HG03520 (cell line): ENCODE results near the gene METTL9.
"Not testable (repeated sequence)": the region's sequence is repeated elsewhere in the genome, so short reads cannot be mapped to it uniquely, and the experiment has no call there.

ENCODE experiments used
- ATAC-seq: cut with Tn5 transposase; IDR thresholded peaks from one replicate; pipeline ENCODE4 v1.9.1; 2021; ENCODE audit warnings: mild to moderate bottlenecking, moderate library complexity; ENCODE audit not compliant: unreplicated experiment

The METTL9 gene

GRCh38 chr16:21634216-21634615 lies 34.8 kb downstream of the METTL9 start:
- no peak for ATAC-seq

- ATAC-seq: not testable (repeated sequence)
These were observed 36.3 kb downstream of the METTL9 start for GRCh38 chr16:21635694-21636093.

DNA sequence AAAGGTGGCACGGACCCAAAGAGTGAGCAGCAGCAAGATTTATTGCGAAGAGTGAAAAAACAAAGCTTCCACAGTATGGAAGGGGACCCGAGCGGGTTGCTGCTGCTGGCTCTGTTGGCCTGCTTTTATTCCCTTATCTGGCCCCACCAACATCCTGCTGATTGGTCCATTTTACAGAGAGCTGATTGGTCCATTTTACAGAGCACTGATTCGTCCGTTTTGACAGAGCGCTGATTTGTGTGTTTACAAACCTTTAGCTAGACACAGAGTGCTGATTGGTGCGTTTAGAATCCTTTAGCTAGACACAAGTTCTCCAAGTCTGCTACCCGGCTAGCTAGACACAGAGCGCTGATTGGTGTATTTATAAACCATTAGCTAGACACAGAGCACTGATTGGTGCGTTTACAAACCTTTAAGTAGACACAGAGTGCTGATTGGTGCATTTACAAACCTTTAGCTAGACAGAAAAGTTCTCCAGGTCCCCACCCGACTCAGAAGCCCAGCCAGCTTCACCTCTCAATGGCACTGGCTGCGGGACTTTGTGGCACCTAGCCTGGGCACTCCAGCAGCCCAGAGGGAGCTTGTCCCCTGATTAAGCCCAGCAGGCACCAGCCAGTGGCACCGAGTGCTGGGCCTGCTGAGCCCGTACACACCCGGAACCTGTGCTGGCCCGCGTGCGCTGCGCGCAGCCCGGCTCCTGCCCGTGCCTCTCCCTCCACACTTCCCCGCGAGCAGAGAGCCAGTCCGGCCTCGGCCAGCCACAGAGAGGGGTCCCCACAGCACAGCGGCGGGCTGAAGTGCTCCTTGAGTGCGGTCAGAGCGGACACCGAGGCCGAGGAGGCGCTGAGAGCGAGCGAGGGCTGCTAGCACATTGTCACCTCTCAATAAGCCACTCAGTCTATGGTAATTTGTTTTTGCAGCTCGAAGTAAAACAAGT lies 37.9 kb downstream of the METTL9 start:
- no peak for ATAC-seq

DNA sequence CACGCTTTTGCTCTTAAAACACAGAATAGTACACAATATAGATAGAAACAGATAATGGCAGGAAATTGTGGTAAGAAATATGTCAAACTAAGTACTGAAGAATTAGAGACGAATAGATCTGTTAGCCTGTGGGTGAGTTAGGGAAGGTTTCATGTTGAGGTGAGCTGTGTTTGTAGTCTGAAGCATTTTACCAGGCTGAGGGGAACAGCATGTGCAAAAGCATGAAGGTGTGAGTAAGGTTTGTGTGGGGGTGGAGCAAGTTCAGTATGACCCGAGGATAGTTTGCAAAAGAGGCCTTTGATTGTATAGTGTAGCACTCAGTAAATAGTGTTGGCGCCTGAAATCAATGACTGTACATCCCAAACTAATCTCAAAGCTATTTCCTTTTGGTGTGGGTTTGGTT lies 39.2 kb downstream of the METTL9 start:
- ATAC-seq: no peak

GRCh38 chr16:21639493-21639892 lies 40.1 kb downstream of the METTL9 start:
- no peak for ATAC-seq

GRCh38 chr16:21641916-21642315 lies 42.5 kb downstream of the METTL9 start:
- no peak for ATAC-seq

DNA sequence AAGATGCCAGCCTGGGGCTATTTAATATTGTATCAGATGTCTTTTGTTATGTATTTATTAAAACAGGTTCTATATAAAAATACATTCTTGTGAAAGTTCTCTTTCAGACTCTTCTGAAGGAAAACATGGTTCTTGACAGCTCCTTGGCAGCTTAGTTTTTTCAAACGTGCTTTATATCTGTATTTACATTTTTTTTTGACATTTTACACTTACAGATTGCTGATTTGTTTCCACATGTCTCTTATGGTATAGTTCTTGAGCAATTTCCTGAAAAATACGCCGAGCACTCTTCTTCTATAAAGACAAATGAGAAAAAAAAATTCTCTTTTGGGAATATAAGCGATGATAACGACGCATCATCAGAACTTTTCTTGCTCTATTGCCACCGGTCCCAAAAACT lies 43.5 kb downstream of the METTL9 start:
- no peak for ATAC-seq

DNA sequence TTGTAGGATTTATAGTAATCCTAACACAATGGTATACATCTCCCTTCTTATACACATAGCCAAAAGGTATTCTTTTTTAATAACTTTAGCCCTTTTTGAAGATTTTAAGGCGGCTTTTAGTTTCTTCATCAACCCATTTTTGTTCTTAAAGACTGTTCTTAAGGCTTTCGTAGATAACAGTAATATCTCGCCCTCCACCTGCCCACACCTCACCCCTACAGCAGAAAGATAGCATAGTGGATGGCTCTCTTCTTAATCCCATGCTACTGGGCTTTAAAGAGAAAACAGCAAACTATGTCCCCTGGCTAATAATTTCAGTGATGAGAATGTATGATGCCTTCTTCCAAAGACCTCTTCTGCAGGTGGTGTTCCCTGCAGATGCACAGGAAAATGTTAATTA lies 44.4 kb downstream of the METTL9 start:
- ATAC-seq: no peak

GRCh38 chr16:21644674-21645073 lies 45.3 kb downstream of the METTL9 start:
- ATAC-seq: no peak

- no peak for ATAC-seq
These were observed 45.9 kb downstream of the METTL9 start for GRCh38 chr16:21645261-21645721.

DNA sequence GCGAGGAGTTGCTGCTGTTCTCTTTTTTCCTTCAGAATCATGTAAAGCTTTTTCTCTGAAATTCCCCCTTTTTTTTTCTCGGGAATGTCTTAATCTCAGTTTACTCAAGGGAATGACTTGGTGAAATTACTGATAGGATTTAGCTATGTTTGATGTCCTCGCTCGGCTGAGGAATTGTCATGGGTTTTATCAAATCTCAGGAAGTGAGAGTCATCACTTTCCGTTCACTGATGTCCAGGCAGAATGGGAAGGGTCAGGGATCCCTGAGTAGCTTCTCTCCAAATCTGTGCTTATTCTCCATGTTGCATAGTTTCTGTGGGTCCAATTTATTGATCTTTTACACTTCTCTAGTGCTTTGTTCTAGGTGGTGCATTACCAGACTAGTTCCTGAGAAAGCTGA lies 46.7 kb downstream of the METTL9 start:
- no peak for ATAC-seq

- ATAC-seq: peak; percentile 85
These were observed 47.6 kb downstream of the METTL9 start for GRCh38 chr16:21646721-21647561.

GRCh38 chr16:21647562-21648164 lies 48.3 kb downstream of the METTL9 start:
- ATAC-seq: no peak

GRCh38 chr16:21649826-21650406 lies 50.5 kb downstream of the METTL9 start:
- ATAC-seq: not testable (repeated sequence)

- ATAC-seq: no peak
These were observed 51.1 kb downstream of the METTL9 start for GRCh38 chr16:21650521-21650920.

DNA sequence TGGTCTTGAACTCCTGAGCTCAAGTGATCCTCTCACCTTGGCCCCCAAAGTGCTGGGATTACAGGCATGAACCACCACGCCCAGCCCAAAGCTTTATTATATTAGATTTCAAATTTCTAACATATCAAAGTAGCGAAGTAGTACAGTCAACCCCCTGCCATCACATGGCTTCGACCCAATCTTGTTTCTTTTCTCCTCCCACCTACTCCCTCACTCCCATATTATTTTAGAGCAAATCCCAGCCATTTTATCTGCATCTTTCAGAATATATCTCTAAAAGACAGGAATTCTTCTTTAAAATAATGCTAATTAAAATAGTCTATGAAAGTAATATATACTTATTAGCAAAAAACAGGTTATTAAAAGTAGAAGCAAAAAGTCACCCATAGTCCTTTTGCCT lies 52.1 kb downstream of the METTL9 start:
- no peak for ATAC-seq

- no peak for ATAC-seq
These were observed 53.1 kb downstream of the METTL9 start, which contains the start of gene IGSF6 for GRCh38 chr16:21652453-21652852. TSS of gene IGSF6 (minus strand) at chr16:21652608. CDS start at chr16:21652598, 10 bp downstream.

- no peak for ATAC-seq
These were observed 54.2 kb downstream of the METTL9 start for GRCh38 chr16:21653571-21653970.

DNA sequence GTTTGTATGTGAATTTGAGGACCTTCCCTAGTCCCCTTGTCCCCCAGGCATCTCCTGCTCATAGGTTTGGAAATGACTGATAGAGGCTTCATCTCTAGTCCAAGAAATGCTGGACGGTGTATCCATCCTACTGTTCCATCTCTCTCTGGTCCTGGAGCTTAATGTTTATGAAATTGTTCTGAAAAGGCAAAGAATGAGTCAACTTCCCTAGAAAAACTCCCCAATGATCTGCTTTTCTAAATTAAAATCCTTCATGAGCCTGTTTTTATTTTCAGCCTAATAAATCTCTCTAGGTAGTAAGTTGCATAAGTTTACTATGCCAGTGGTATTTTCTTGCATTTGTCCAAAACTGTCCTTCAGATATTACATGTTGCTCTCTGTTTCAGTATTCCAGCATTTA lies 55.1 kb downstream of the METTL9 start:
- ATAC-seq: no peak

GRCh38 chr16:21654881-21655280 lies 55.5 kb downstream of the METTL9 start:
- no peak for ATAC-seq
